ENCODE data around the gene SFXN1. TPM values are rescaled to one million over a fixed set of nuclear protein-coding genes. Genes with fewer than 3 reads are reported as not detected.
A peak's percentile ranks its signal among the peaks of the same experiment; 100 is the strongest.

Gene SFXN1
- total and polyA plus RNA-seq, 9 of the 15 experiments (the other 6 are each of a cell fraction or from before 2014, with no cell fraction given) = 31.8 to 261 (median 113) TPM

DNA sequence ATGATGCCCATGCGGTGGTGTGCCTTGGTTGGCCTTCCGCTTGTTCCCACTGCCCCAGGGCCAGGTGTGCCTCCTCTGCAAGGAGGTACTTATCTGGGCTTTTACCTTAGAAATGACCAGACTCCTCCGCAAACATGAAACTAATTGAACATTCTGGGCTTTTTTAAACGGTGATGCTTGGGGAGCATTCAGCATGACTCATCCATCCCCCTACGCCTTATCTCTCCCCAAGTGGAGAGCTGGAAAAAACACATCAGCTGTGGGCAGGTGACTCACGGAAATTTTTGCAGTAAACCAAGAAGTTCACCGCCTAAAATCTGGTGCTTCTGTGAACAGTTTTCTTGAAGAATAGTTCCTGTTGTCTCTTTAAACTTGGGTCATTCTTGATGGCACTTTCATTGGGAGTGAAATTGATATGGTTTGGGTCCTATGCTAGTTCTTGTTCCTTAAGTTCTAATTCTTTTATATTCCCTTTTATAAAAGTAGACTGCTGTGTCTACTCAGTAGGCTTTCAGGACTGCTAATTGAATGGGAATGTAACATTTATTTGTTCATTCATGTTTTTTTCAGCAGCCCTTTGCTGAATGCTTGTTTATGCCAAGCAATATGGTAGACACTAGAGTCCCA lies 39.6 kb downstream of the SFXN1 start (continued):
- no peak for TF ChIP-seq TBP (optimal IDR thresholded peaks at IDR 0.05; ENCODE audit: low read depth, low read length)
- TF ChIP-seq, protein P1, sequence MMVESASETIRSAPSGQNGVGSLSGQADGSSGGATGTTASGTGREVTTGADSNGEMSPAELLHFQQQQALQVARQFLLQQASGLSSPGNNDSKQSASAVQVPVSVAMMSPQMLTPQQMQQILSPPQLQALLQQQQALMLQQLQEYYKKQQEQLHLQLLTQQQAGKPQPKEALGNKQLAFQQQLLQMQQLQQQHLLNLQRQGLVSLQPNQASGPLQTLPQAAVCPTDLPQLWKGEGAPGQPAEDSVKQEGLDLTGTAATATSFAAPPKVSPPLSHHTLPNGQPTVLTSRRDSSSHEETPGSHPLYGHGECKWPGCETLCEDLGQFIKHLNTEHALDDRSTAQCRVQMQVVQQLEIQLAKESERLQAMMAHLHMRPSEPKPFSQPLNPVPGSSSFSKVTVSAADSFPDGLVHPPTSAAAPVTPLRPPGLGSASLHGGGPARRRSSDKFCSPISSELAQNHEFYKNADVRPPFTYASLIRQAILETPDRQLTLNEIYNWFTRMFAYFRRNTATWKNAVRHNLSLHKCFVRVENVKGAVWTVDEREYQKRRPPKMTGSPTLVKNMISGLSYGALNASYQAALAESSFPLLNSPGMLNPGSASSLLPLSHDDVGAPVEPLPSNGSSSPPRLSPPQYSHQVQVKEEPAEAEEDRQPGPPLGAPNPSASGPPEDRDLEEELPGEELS (CRISPR knock-in tag; IDR thresholded peaks at IDR 0.05; ENCODE audit: borderline replicate concordance) = no peak
- TF ChIP-seq, protein P2, sequence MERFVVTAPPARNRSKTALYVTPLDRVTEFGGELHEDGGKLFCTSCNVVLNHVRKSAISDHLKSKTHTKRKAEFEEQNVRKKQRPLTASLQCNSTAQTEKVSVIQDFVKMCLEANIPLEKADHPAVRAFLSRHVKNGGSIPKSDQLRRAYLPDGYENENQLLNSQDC (CRISPR knock-in tag; IDR thresholded peaks at IDR 0.05) = no peak
- no peak for TF ChIP-seq ZNF274 (IDR thresholded peaks at IDR 0.05; ENCODE audit: borderline replicate concordance, low read depth, low read length)
- TF ChIP-seq HDAC2 (IDR thresholded peaks at IDR 0.05) = peak; percentile 82
- no peak for TF ChIP-seq ZNF232 (CRISPR knock-in tag; IDR thresholded peaks at IDR 0.05)
- no peak for TF ChIP-seq U2AF1 (optimal IDR thresholded peaks at IDR 0.05; ENCODE audit: low read depth, low read length)
- TF ChIP-seq MAFK (IDR thresholded peaks at IDR 0.05; ENCODE audit: low read length) = peak; percentile 38; the same call in 1 of the 2 replicates
- TF ChIP-seq, protein P3, sequence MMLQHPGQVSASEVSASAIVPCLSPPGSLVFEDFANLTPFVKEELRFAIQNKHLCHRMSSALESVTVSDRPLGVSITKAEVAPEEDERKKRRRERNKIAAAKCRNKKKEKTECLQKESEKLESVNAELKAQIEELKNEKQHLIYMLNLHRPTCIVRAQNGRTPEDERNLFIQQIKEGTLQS (IDR thresholded peaks at IDR 0.05) = peak; percentile 99
- TF ChIP-seq, protein P3 (CRISPR knock-in tag; conservative IDR thresholded peaks at IDR 0.05) = peak; percentile 98
- 0 out of 2 replicates have a peak, but pooled peaks have one; percentile 17 for TF ChIP-seq C11orf30 (IDR thresholded peaks at IDR 0.05; ENCODE audit: low read depth)
- no peak for TF ChIP-seq ZNF121 (CRISPR knock-in tag; conservative IDR thresholded peaks at IDR 0.05)
- no peak for TF ChIP-seq TFAM (CRISPR knock-in tag; conservative IDR thresholded peaks at IDR 0.05)
- TF ChIP-seq MTA2 (IDR thresholded peaks at IDR 0.05; ENCODE audit: low read depth) = peak; percentile 44; the same call in 1 of the 2 replicates
- TF ChIP-seq NR1H2 (CRISPR knock-in tag; IDR thresholded peaks at IDR 0.05) = no peak
- TF ChIP-seq JUND (IDR thresholded peaks at IDR 0.05; ENCODE audit: borderline replicate concordance, low read depth, low read length) = peak; percentile 99
- TF ChIP-seq JUND (tag; IDR thresholded peaks at IDR 0.05; ENCODE audit: borderline replicate concordance, low read depth, low read length) = peak; percentile 99
- no peak for TF ChIP-seq EWSR1 (IDR thresholded peaks at IDR 0.05; ENCODE audit: borderline replicate concordance, low read depth, partially characterized antibody)
- no peak for TF ChIP-seq ZNF57 (CRISPR knock-in tag; IDR thresholded peaks at IDR 0.05)
- TF ChIP-seq RCOR1 (IDR thresholded peaks at IDR 0.05; ENCODE audit: borderline replicate concordance in 1 of 2, low read depth in 2 of 2, low read length in 2 of 2) = peak in 1 of 2 experiments; percentile 92; a peak in 2 of 4 replicates
- peak; percentile 86 for TF ChIP-seq ATF7 (IDR thresholded peaks at IDR 0.05)
- TF ChIP-seq, protein P4, sequence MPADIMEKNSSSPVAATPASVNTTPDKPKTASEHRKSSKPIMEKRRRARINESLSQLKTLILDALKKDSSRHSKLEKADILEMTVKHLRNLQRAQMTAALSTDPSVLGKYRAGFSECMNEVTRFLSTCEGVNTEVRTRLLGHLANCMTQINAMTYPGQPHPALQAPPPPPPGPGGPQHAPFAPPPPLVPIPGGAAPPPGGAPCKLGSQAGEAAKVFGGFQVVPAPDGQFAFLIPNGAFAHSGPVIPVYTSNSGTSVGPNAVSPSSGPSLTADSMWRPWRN (IDR thresholded peaks at IDR 0.05; ENCODE audit: low read depth) = peak; percentile 53; the same call in 1 of the 2 replicates
- TF ChIP-seq PTBP1 (IDR thresholded peaks at IDR 0.05; ENCODE audit: low read depth, low read length) = no peak
- TF ChIP-seq SMC3 (conservative IDR thresholded peaks at IDR 0.05; ENCODE audit: insufficient read depth, low read depth, low read length) = no peak
- TF ChIP-seq RBFOX2 (IDR thresholded peaks at IDR 0.05; ENCODE audit: low read depth, low read length) = no peak
- TF ChIP-seq TEAD4 (IDR thresholded peaks at IDR 0.05; ENCODE audit: low read length) = peak; percentile 75
- TF ChIP-seq TEAD4 (CRISPR knock-in tag; IDR thresholded peaks at IDR 0.05; ENCODE audit: borderline replicate concordance) = no peak

All from K562 (cell line).